Omental fat pad (tissue), 4 donors: ENCODE measurements around the gene EGFL8. TPM values are rescaled to one million over a fixed set of nuclear protein-coding genes. Genes with fewer than 3 reads are reported as not detected.

Experiments
- ATAC-seq: fragments of 150-250 bp; one replicate; pipeline ENCODE4 v1.9.1; 2016; ENCODE audit warnings: mild to moderate bottlenecking, moderate library complexity; ENCODE audit not compliant: low FRiP score
- DNase-seq: peaks from one replicate; pipeline ENCODE4 v3.0.0-alpha.2; 2019; ENCODE audit warnings: low spot score
- CTCF ChIP-seq, 3 donors: fragments of 450-650 bp; IDR thresholded peaks; one replicate each; pipeline ENCODE4 v1.5.1; 2016 to 2017; ENCODE audit warnings: antibody characterized with exemption in 3 of 3, mild to moderate bottlenecking in 3 of 3, moderate library complexity in 2 of 3
- small RNA-seq: library from RNA; depleted of rRNA; stranded (forward); fragments of <200 nt; gene quantifications from one replicate; pipeline ENCODE3, GENCODE V24; 2016
- total RNA-seq, 4 donors: library from RNA; depleted of rRNA; stranded (reverse); fragments of >200 nt; gene quantifications; one replicate each; pipeline ENCODE4 v1.1.0, GENCODE V29; 2016

EGFL8 gene
- total RNA-seq, 4 donors from 2014 or later: 8.9 to 17.3 (median 13.3) TPM

GRCh38 chr6:32216998-32217397, 52.6 kb downstream of the EGFL8 start:
- TF ChIP-seq CTCF (IDR thresholded peaks at IDR 0.05): no peak
- DNase-seq (no peak), ATAC-seq (no peak)

Small RNAs within 50 kb of the gene (small RNA-seq; reads per million reads assigned to genes)
- gene AL662884.1 (not detected), gene MIR6833 (not detected)

Other genes with a start within 250 kb of the EGFL8 start
- gene C2, start 236.9 kb upstream of the EGFL8 start, total RNA-seq: 10 to 100 TPM; 30.6 to 96.1 (median 46.0) TPM
- 1,000 to 10,000 TPM in 1 of 4 donors, 100 to 1,000 TPM in 2, 10 to 100 TPM in 1; 16.7 to 1,024 (median 264) TPM for gene CFB, start 218.5 kb upstream of the EGFL8 start, total RNA-seq
- 10 to 100 TPM; 67.0 to 94.0 (median 75.0) TPM for gene NELFE, start 205.6 kb upstream of the EGFL8 start, total RNA-seq
- gene SKIC2, start 205.4 kb upstream of the EGFL8 start, total RNA-seq: 10 to 100 TPM; 31.3 to 50.8 (median 44.8) TPM
- gene DXO, start 192.5 kb upstream of the EGFL8 start, total RNA-seq: 10 to 100 TPM; 15.6 to 19.9 (median 18.4) TPM
- 100 to 1,000 TPM in 3 of 4 donors, 10 to 100 TPM in 1; 16.6 to 652 (median 239) TPM for gene C4A, start 182.5 kb upstream of the EGFL8 start, total RNA-seq
- gene C4B, start 149.8 kb upstream of the EGFL8 start, total RNA-seq: 100 to 1,000 TPM in 3 of 4 donors, 10 to 100 TPM in 1; 15.4 to 912 (median 204) TPM
- gene CYP21A2, start 126.2 kb upstream of the EGFL8 start, total RNA-seq: 1 to 10 TPM in 3 of 4 donors, under 1 TPM in 1; 0.63 to 5.7 (median 2.8) TPM
- 100 to 1,000 TPM; 129 to 311 (median 137) TPM for gene TNXB, start 55.3 kb upstream of the EGFL8 start, total RNA-seq
- gene ATF6B, start 36.3 kb upstream of the EGFL8 start, total RNA-seq: 10 to 100 TPM; 23.2 to 44.3 (median 24.4) TPM
- gene FKBPL, start 34.3 kb upstream of the EGFL8 start, total RNA-seq: 1 to 10 TPM; 2.1 to 3.9 (median 2.7) TPM
- 1 to 10 TPM in 1 of 4 donors, under 1 TPM in 3; 0.24 to 1.0 (median 0.34) TPM for gene PRRT1, start 12.7 kb upstream of the EGFL8 start, total RNA-seq
- gene PPT2, start 10.5 kb upstream of the EGFL8 start, total RNA-seq: 100 to 1,000 TPM in 1 of 4 donors, 10 to 100 TPM in 3; 21.5 to 161 (median 34.3) TPM
- gene AGPAT1, start 11.5 kb downstream of the EGFL8 start, total RNA-seq: 10 to 100 TPM; 26.4 to 40.9 (median 35.7) TPM
- gene RNF5, start 13.8 kb downstream of the EGFL8 start, total RNA-seq: 10 to 100 TPM; 35.1 to 59.1 (median 50.6) TPM
- gene AGER, start 19.7 kb downstream of the EGFL8 start, total RNA-seq: 1 to 10 TPM in 3 of 4 donors, under 1 TPM in 1; 0.48 to 9.3 (median 1.2) TPM
- gene PBX2, start 25.6 kb downstream of the EGFL8 start, total RNA-seq: 10 to 100 TPM; 27.7 to 65.3 (median 34.6) TPM
- gene GPSM3, start 28.0 kb downstream of the EGFL8 start, total RNA-seq: 10 to 100 TPM in 3 of 4 donors, 1 to 10 TPM in 1; 9.7 to 28.3 (median 23.2) TPM
- 100 to 1,000 TPM in 1 of 4 donors, 10 to 100 TPM in 3; 15.1 to 208 (median 49.7) TPM for gene NOTCH4, start 59.5 kb downstream of the EGFL8 start, total RNA-seq
- gene TSBP1, start 207.3 kb downstream of the EGFL8 start, total RNA-seq: not detected
- gene BTNL2, start 242.6 kb downstream of the EGFL8 start, total RNA-seq: not detected